Astrocyte (in vitro differentiated cells and primary cell): ENCODE measurements around the gene GRB10. TPM values are rescaled to one million over a fixed set of nuclear protein-coding genes. Genes with fewer than 3 reads are reported as not detected.

Experiments used
- DNase-seq: peaks from one replicate; pipeline ENCODE4 v3.0.0-alpha.2; 2010; ENCODE audit warnings: low read depth
- FAIRE-seq: peaks from 2 replicates; lab custom pipeline; 2011; peaks lifted over from hg19 to GRCh38; lab: Jason Lieb, UNC
- H2AFZ ChIP-seq: 2 replicates; pipeline ENCODE4 v1.6.0; 2012; ENCODE audit warnings: low read depth, low read length, inconsistent platforms
- H3K27ac ChIP-seq: 2 replicates; pipeline ENCODE4 v1.5.1; 2011; ENCODE audit warnings: low read depth, low read length, inconsistent platforms
- H3K27me3 ChIP-seq: 2 replicates; pipeline ENCODE4 v1.6.0; 2011; ENCODE audit warnings: low read length, inconsistent platforms; ENCODE audit not compliant: insufficient read depth
- H3K36me3 ChIP-seq: 2 replicates; pipeline ENCODE4 v1.5.1; 2011; ENCODE audit warnings: low read length, inconsistent platforms; ENCODE audit not compliant: insufficient read depth
- H3K4me1 ChIP-seq: 2 replicates; pipeline ENCODE4 v1.5.1; 2011; ENCODE audit warnings: low read length, inconsistent platforms; ENCODE audit not compliant: insufficient read depth
- H3K4me2 ChIP-seq: 2 replicates; pipeline ENCODE4 v1.6.0; 2012; ENCODE audit warnings: low read length, inconsistent platforms
- H3K4me3 ChIP-seq: 2 replicates; pipeline ENCODE4 v1.5.1; 2011; ENCODE audit warnings: low read depth, mild to moderate bottlenecking, low read length, inconsistent platforms; ENCODE audit not compliant: insufficient read depth
- H3K79me2 ChIP-seq: 2 replicates; pipeline ENCODE4 v1.6.0; 2012; ENCODE audit warnings: mild to moderate bottlenecking, low read length, inconsistent platforms; ENCODE audit not compliant: insufficient read depth
- H3K9ac ChIP-seq: 2 replicates; pipeline ENCODE4 v1.6.0; 2012; ENCODE audit warnings: mild to moderate bottlenecking, low read length, inconsistent platforms
- H3K9me3 ChIP-seq: 2 replicates; pipeline ENCODE4 v1.5.1; 2012; ENCODE audit warnings: low read depth, mild to moderate bottlenecking, low read length, inconsistent platforms; ENCODE audit not compliant: insufficient read depth
- H4K20me1 ChIP-seq: 2 replicates; pipeline ENCODE4 v1.6.0; 2012; ENCODE audit warnings: low read length, inconsistent platforms; ENCODE audit not compliant: insufficient read depth
- H3K27ac Mint-ChIP-seq: one replicate; pipeline ENCODE4 v1.8.0; 2021; ENCODE audit warnings: mild to moderate bottlenecking, mixed read lengths; ENCODE audit not compliant: unreplicated experiment
- H3K27me3 Mint-ChIP-seq: one replicate; pipeline ENCODE4 v1.8.0; 2021; ENCODE audit warnings: low read depth, mixed read lengths; ENCODE audit not compliant: unreplicated experiment
- H3K36me3 Mint-ChIP-seq: one replicate; pipeline ENCODE4 v1.8.0; 2021; ENCODE audit warnings: low read depth, mixed read lengths; ENCODE audit not compliant: unreplicated experiment
- H3K4me1 Mint-ChIP-seq: one replicate; pipeline ENCODE4 v1.8.0; 2021; ENCODE audit warnings: low read depth, mixed read lengths; ENCODE audit not compliant: unreplicated experiment
- H3K4me3 Mint-ChIP-seq: one replicate; pipeline ENCODE4 v1.8.0; 2021; ENCODE audit warnings: mild to moderate bottlenecking, moderate library complexity, mixed read lengths; ENCODE audit not compliant: unreplicated experiment
- H3K9me3 Mint-ChIP-seq: one replicate; pipeline ENCODE4 v1.8.0; 2021; ENCODE audit warnings: mild to moderate bottlenecking, mixed read lengths; ENCODE audit not compliant: unreplicated experiment
- CTCF ChIP-seq: IDR thresholded peaks from 2 replicates; pipeline ENCODE4 v1.5.1; 2011; ENCODE audit warnings: low read depth, mild to moderate bottlenecking, inconsistent platforms, low read length, moderate library complexity; ENCODE audit not compliant: insufficient read depth
- EZH2 ChIP-seq: IDR thresholded peaks from 2 replicates; pipeline ENCODE4 v1.6.1; 2012; ENCODE audit warnings: mild to moderate bottlenecking, low read length, inconsistent platforms; ENCODE audit not compliant: insufficient read depth
- total RNA-seq: library from RNA; stranded (reverse); gene quantifications from 2 replicates; pipeline ENCODE4 v1.2.1, GENCODE V29; 2021

The GRB10 gene
- total RNA-seq, 1 donor from 2014 or later: 81.9 TPM

GRCh38 chr7:50734246-50734645 lies 48.5 kb downstream of the GRB10 start:
- no peaks in the 10 kb centered on the region for H3K9me3 ChIP-seq
- peak overlapping the region; percentile 29 for H3K27ac ChIP-seq
- H3K79me2 ChIP-seq: peaks cover 94% of the 10 kb centered on the region
- H3K4me3 Mint-ChIP-seq: peak overlapping the region; percentile 58
- H3K4me1 ChIP-seq: peaks cover 29% of the 10 kb centered on the region
- H3K9me3 Mint-ChIP-seq: no peaks in the 10 kb centered on the region
- no peak for TF ChIP-seq EZH2
- no peak for TF ChIP-seq CTCF
- no peak overlapping the region for H3K4me3 ChIP-seq
- no peak for FAIRE-seq
- peaks cover 15% of the 10 kb centered on the region for H3K36me3 Mint-ChIP-seq
- peaks cover 81% of the 10 kb centered on the region for H4K20me1 ChIP-seq
- no peaks in the 10 kb centered on the region for H3K36me3 ChIP-seq
- H3K27me3 ChIP-seq: no peaks in the 10 kb centered on the region
- H3K4me2 ChIP-seq: peak overlapping the region; percentile 23
- H3K9ac ChIP-seq: no peak overlapping the region
- no peaks in the 10 kb centered on the region for H3K27me3 Mint-ChIP-seq
- H3K4me1 Mint-ChIP-seq: peaks cover 52% of the 10 kb centered on the region
- H3K27ac Mint-ChIP-seq: peak overlapping the region; percentile 89
- no peak for DNase-seq
- no peak overlapping the region for H2AFZ ChIP-seq

- no peaks in the 10 kb centered on the region for H3K27me3 Mint-ChIP-seq
- H3K27me3 ChIP-seq: no peaks in the 10 kb centered on the region
- H3K9ac ChIP-seq: peak overlapping the region; percentile 57
- H2AFZ ChIP-seq: no peak overlapping the region
- H3K4me1 Mint-ChIP-seq: peaks cover 50% of the 10 kb centered on the region
- H3K4me3 ChIP-seq: no peak overlapping the region
- H3K4me3 Mint-ChIP-seq: no peak overlapping the region
- H3K36me3 Mint-ChIP-seq: peaks cover 15% of the 10 kb centered on the region
- no peaks in the 10 kb centered on the region for H3K9me3 ChIP-seq
- no peaks in the 10 kb centered on the region for H3K9me3 Mint-ChIP-seq
- H4K20me1 ChIP-seq: peaks cover 83% of the 10 kb centered on the region
- peak overlapping the region; percentile 96 for H3K27ac Mint-ChIP-seq
- H3K27ac ChIP-seq: peak overlapping the region; percentile 76
- FAIRE-seq (no peak), DNase-seq (peak; percentile 95)
- H3K4me1 ChIP-seq: peaks cover 33% of the 10 kb centered on the region
- peaks cover 94% of the 10 kb centered on the region for H3K79me2 ChIP-seq
- peak overlapping the region; percentile 47 for H3K4me2 ChIP-seq
- H3K36me3 ChIP-seq: no peaks in the 10 kb centered on the region
- TF ChIP-seq EZH2 (no peak), CTCF (no peak)
Measured at GRCh38 chr7:50733552-50733951, 49.1 kb downstream of the GRB10 start.

GRCh38 chr7:50731703-50732582 lies 50.8 kb downstream of the GRB10 start:
- H3K36me3 Mint-ChIP-seq: peaks cover 13% of the 10 kb centered on the region
- Histone ChIP-seq H3K4me2 (no peak overlapping the region), H3K4me3 (no peak overlapping the region), H2AFZ (no peak overlapping the region), H3K27me3 (no peaks in the 10 kb centered on the region), H3K9me3 (no peaks in the 10 kb centered on the region), H3K27ac (no peak overlapping the region), H3K36me3 (no peaks in the 10 kb centered on the region), H3K9ac (no peak overlapping the region), H3K4me1 (peaks cover 38% of the 10 kb centered on the region), H3K79me2 (peaks cover 95% of the 10 kb centered on the region), H4K20me1 (peaks cover 79% of the 10 kb centered on the region)
- H3K4me1 Mint-ChIP-seq: peaks cover 50% of the 10 kb centered on the region
- FAIRE-seq (no peak), DNase-seq (no peak)
- H3K27me3 Mint-ChIP-seq: no peaks in the 10 kb centered on the region
- no peak overlapping the region for H3K4me3 Mint-ChIP-seq
- H3K9me3 Mint-ChIP-seq: no peaks in the 10 kb centered on the region
- peak overlapping the region; percentile 96 for H3K27ac Mint-ChIP-seq
- no peak for TF ChIP-seq EZH2
